Right atrium auricular region (tissue), 2 donors: Measurements from ENCODE around the gene UBE3B. TPM values are rescaled to one million over a fixed set of nuclear protein-coding genes. Genes with fewer than 3 reads are reported as not detected.
"Not testable (repeated sequence)": the region's sequence is repeated elsewhere in the genome, so short reads cannot be mapped to it uniquely, and the experiment has no call there.

ENCODE experiments used
- DNase-seq: peaks from one replicate; pipeline ENCODE4 v3.0.0-alpha.2; 2019; ENCODE audit warnings: low spot score
- H3K27ac ChIP-seq, 2 donors: fragments of 200-600 bp; sonication (generic); 1 replicate in 1 of 2; 2 replicates in 1 of 2; pipeline ENCODE4 v1.5.1; 2016 to 2019
- H3K27me3 ChIP-seq, 2 donors: fragments of 200-600 bp; sonication (generic); one replicate each; pipeline versions ENCODE4 v1.5.1 to v1.6.0; 2017 to 2019
- H3K36me3 ChIP-seq: fragments of 200-600 bp; sonication (generic); one replicate; pipeline ENCODE4 v1.5.1; 2016
- H3K4me1 ChIP-seq, 2 donors: fragments of 200-600 bp; sonication (generic); one replicate each; pipeline versions ENCODE4 v1.5.1 to v1.6.0; 2017 to 2019
- H3K4me3 ChIP-seq, 2 donors: fragments of 200-600 bp; sonication (generic); 1 replicate in 1 of 2; 2 replicates in 1 of 2; pipeline ENCODE4 v1.5.1; 2017 to 2019; ENCODE audit warnings: mild to moderate bottlenecking in 1 of 2, moderate library complexity in 1 of 2
- H3K9me3 ChIP-seq, 2 donors: fragments of 200-600 bp; sonication (generic); one replicate each; pipeline ENCODE4 v1.5.1; 2019
- CTCF ChIP-seq, 2 donors: fragments of 200-600 bp; sonication (generic); IDR thresholded peaks; one replicate each; pipeline ENCODE4 v1.5.1; 2019; ENCODE audit warnings: antibody characterized with exemption in 2 of 2
- total RNA-seq, 2 donors: library from RNA; depleted of rRNA; stranded (reverse); fragments of >200 nt; gene quantifications; one replicate each; pipeline ENCODE4 v1.1.0, GENCODE V29; 2016

Gene UBE3B
- total RNA-seq: 10 to 100 TPM; 41.7 to 71.8 TPM

GRCh38 chr12:109477185-109477962 lies at the start of gene UBE3B, which contains the start of gene KCTD10:
Gene UBE3B, plus strand, starts transcription at chr12:109477634. Its CDS starts 5,918 bp downstream, at chr12:109483552.
Gene KCTD10, minus strand, starts transcription at chr12:109477300. Its CDS starts 38 bp downstream, at chr12:109477262.
- no peak for TF ChIP-seq CTCF (IDR thresholded peaks at IDR 0.05)
- H3K27me3 ChIP-seq: no peaks in the 10 kb centered on the region
- H3K27ac ChIP-seq: peak within 1 kb of the TSS; percentile 94 to 99
- peak within 1 kb of the TSS; percentile 90 to 96 for H3K4me3 ChIP-seq
- H3K4me1 ChIP-seq: peaks cover 0 to 45% of the 10 kb centered on the region in 2 donors
- H3K9me3 ChIP-seq: no peaks in the 10 kb centered on the region
- no peaks in the 10 kb centered on the region for H3K36me3 ChIP-seq
- peak; percentile 89 for DNase-seq

GRCh38 chr12:109428037-109428629 lies 49.3 kb upstream of the UBE3B start:
- H3K27ac ChIP-seq: no peak overlapping the region
- H3K4me3 ChIP-seq: no peak overlapping the region
- TF ChIP-seq CTCF (IDR thresholded peaks at IDR 0.05): peak; percentile 92 to 97
- no peaks in the 10 kb centered on the region for H3K36me3 ChIP-seq
- H3K27me3 ChIP-seq: no peaks in the 10 kb centered on the region
- peaks cover 0 to 6% of the 10 kb centered on the region in 2 donors for H3K4me1 ChIP-seq
- peak; percentile 86 for DNase-seq
- H3K9me3 ChIP-seq: no peaks in the 10 kb centered on the region

GRCh38 chr12:109428804-109429203 lies 48.6 kb upstream of the UBE3B start:
- not testable (repeated sequence) for H3K36me3 ChIP-seq, DNase-seq, H3K9me3 ChIP-seq

GRCh38 chr12:109430244-109430643 lies 47.2 kb upstream of the UBE3B start:
- no peaks in the 10 kb centered on the region for H3K36me3 ChIP-seq
- peaks cover 0 to 12% of the 10 kb centered on the region in 2 donors for H3K4me1 ChIP-seq
- no peaks in the 10 kb centered on the region for H3K27me3 ChIP-seq
- TF ChIP-seq CTCF (IDR thresholded peaks at IDR 0.05): no peak
- no peaks in the 10 kb centered on the region for H3K9me3 ChIP-seq
- no peak for DNase-seq
- H3K4me3 ChIP-seq: no peak overlapping the region
- H3K27ac ChIP-seq: no peak overlapping the region

More at GRCh38 chr12:109428804-109429203, 48.6 kb upstream of the UBE3B start:
- not testable (repeated sequence) for H3K27me3 ChIP-seq, H3K4me3 ChIP-seq, H3K27ac ChIP-seq
- H3K4me1 ChIP-seq: peaks cover 0 to 12% of the 10 kb centered on the region in 2 donors

- TF ChIP-seq CTCF (IDR thresholded peaks at IDR 0.05): no peak
Observed at GRCh38 chr12:109432431-109432830, 45.0 kb upstream of the UBE3B start.

GRCh38 chr12:109432842-109433304 lies 44.6 kb upstream of the UBE3B start:
- Histone ChIP-seq H3K4me3 (no peak overlapping the region), H3K9me3 (no peaks in the 10 kb centered on the region), H3K4me1 (peaks cover 0 to 12% of the 10 kb centered on the region in 2 donors), H3K27ac (peak overlapping the region in 1 of 2 donors; percentile 6), H3K36me3 (no peaks in the 10 kb centered on the region), H3K27me3 (no peaks in the 10 kb centered on the region)
- DNase-seq: peak; percentile 91
- TF ChIP-seq CTCF (IDR thresholded peaks at IDR 0.05): peak; percentile 54 to 87

More at GRCh38 chr12:109432431-109432830, 45.0 kb upstream of the UBE3B start:
- no peaks in the 10 kb centered on the region for H3K9me3 ChIP-seq
- no peaks in the 10 kb centered on the region for H3K36me3 ChIP-seq
- no peak overlapping the region for H3K4me3 ChIP-seq
- H3K27ac ChIP-seq: no peak overlapping the region
- H3K4me1 ChIP-seq: peaks cover 0 to 12% of the 10 kb centered on the region in 2 donors
- H3K27me3 ChIP-seq: no peaks in the 10 kb centered on the region
- DNase-seq: no peak
